Measurements from ENCODE around the gene VAV3.

DNA sequence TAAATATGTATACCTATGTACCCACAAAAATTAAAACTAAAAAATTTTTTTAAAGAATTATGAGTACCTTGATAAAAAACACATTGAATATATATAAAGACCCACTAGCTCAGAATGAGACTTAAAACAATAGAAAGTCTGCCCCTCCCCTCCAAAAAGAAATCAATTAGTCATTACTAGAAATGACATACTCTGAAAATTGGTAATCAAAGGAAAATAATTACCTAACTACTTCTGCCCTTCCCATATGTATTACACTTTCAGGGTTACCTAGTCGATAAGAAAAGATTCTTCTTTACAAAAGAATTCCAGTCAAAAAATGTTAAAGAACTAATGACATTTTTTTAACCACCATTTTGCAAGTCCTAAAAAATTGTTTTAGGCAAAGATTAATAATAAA lies 34.7 kb downstream of the VAV3 start:
- no peak for TF ChIP-seq E2F4 (IDR thresholded peaks at IDR 0.05; ENCODE audit: low read depth, low read length)
- no peak for TF ChIP-seq POLR2AphosphoS5 (IDR thresholded peaks at IDR 0.05; ENCODE audit: low read length)
- TF ChIP-seq TBL1XR1 (IDR thresholded peaks at IDR 0.05; ENCODE audit: low read depth, low read length) = no peak
- TF ChIP-seq TCF3 (IDR thresholded peaks at IDR 0.05; ENCODE audit: borderline replicate concordance, insufficient read depth, low read depth, low read length) = no peak

All from GM12878 (cell line).